CD4-positive, alpha-beta T cell treated with Interleukin-2 at 100 ng/mL for 4 hours (primary cell): ENCODE data around the gene MITF.

Experiments used
- DNase-seq: peaks from one replicate; pipeline ENCODE4 v3.0.0-alpha.2; 2020; ENCODE audit warnings: low spot score

Gene MITF

DNA sequence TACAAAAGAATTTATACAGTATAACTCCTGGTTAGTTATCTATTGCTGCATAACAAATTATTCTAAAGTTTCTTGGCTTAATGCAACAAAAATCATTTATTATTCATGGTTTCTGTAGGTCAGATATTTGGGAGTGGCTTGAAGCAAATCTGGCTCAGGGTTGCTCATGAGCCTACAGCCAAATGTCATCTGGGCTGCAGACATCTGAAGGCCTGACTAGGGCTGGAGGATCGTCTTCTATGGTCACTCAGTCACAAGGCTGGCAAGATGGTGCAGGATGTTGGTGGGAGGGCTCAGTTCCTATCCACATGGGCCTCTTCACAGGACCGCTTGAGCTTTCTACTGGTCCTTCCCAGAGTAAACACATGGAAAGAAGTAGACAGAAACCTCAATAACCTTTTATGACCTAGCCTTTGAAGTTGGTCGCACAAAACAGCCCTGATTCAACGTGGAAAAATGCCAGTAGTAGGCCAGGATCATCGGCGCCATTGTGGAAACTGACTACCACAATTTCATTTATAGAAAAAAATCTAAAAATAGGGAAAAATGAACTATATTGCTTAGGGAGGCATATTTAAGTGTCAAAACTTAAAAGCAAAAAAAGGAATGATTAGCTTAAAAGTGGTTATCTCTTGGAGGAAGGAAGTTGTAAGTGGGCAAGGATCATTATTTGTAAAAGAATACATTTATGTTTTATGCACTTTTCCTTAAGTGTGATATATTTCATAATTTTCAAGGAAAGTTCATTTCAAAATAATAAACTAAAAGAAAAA, 9.9 kb upstream of the MITF start:
- no peak for DNase-seq

DNA sequence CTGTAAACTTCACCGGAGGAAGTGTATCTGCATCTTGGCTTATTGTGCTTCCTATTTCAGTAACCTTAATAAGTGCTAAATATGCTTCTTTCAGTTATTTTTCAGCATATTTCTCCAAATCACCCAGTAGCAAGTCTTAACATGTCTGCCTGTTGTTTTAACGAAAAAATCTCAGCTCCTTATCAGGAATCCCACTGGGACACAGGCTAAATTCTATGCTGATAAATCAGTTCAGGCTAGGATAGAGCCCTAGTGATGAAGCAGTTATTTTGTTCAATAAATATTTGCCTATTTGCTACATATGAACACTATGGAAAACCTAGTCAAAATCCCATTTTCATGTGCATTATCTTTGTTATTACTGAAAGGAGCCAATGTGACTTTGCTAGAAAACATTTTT, 8.2 kb upstream of the MITF start:
- DNase-seq, result no peak

GRCh38 chr3:69735893-69736292, 3.4 kb upstream of the MITF start:
- no peak for DNase-seq

GRCh38 chr3:69737392-69737791, 1.9 kb upstream of the MITF start:
- no peak for DNase-seq

DNA sequence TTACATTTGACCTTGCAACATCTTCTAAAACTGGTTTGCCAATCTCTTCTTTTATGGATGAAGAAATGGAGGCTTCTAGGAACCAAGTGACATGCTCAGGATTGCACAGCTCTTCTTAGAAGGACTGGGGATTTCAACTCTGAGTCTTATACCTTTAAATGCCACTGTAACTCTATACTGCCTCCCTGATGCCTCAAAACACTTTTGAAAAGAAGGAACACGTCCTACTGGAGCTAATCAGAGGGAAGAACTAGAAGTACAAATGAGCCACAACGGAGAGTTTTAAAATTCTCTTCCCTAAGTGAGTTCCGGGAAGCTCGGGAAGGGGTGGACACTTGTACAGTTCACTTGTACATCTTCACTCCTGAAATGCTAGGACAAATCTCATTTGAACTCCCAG, 949 bp upstream of the MITF start:
- no peak for DNase-seq

DNA sequence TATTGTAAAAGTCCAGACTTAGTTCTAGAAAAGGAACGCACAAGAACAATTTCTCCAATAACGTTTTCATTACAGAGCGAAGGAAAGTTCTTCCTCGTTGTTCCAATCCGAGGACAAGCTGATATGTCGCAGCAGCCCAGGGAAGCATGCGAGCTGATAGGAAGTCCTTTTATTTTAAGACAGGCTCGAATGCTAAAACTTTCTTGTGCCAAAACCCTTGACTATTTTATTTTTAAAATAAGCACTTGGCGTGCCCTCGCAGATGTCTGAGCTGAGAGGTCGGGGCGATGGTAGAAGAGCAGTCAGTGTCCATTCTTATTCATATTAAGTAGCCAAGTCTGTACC, 433 bp upstream of the MITF start:
- DNase-seq, result no peak

- DNase-seq, result no peak
Observed at GRCh38 chr3:69740103-69741021, 1.1 kb downstream of the MITF start.

DNA sequence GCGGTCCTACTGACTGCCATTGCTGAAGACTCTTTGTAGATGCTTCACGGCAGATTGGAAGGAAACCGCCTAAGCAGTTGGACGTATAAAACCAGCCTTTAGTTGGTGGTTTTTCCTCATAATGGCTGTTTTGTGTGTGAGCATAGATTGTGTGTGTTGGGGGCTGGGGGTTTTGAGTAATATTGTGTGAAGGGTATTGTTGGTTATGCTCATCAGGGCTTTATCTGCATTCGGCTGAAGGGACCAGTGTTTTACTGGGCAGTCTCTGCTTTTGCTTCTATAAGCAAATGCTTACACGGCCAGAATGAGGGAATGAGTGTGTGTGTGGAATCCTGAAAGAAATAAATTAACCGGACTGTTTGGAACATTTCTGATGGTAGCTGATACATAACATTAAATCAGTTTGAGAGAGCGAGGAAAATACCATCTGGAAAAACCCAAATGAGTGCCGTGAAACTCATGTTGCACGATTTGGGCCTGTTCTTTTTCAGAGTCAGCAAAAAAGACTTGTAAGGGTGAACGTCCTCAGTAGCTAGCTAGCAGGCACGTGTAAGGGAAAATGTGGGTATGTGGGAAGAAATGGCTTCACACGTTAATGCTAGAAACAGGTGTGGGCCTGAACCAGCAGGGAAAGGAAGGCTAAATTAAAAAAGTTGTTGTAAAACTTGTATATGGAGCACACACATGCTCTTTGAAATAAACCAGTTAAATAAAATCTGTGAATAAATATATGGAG, 1.9 kb downstream of the MITF start:
- DNase-seq, result no peak

DNA sequence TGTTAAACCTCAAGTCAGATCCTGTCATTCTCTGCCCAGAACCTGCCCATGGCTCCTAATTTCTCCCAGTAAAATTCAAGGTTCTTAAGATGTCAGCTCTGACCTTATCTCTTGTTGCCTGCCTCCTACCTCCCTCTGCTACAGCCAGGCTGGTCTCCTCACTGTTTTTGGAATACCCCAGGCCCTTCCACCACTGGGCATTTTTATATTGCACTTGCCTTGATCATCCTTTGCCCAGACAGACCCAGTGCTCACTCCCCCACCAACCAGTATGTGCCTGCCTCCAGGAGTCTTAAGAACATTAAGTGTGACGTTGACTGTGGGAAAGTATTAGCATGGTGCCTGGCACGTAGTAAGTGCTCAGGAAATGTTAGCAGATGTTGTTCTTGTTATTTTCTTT, 3.1 kb downstream of the MITF start:
- DNase-seq, result no peak

DNA sequence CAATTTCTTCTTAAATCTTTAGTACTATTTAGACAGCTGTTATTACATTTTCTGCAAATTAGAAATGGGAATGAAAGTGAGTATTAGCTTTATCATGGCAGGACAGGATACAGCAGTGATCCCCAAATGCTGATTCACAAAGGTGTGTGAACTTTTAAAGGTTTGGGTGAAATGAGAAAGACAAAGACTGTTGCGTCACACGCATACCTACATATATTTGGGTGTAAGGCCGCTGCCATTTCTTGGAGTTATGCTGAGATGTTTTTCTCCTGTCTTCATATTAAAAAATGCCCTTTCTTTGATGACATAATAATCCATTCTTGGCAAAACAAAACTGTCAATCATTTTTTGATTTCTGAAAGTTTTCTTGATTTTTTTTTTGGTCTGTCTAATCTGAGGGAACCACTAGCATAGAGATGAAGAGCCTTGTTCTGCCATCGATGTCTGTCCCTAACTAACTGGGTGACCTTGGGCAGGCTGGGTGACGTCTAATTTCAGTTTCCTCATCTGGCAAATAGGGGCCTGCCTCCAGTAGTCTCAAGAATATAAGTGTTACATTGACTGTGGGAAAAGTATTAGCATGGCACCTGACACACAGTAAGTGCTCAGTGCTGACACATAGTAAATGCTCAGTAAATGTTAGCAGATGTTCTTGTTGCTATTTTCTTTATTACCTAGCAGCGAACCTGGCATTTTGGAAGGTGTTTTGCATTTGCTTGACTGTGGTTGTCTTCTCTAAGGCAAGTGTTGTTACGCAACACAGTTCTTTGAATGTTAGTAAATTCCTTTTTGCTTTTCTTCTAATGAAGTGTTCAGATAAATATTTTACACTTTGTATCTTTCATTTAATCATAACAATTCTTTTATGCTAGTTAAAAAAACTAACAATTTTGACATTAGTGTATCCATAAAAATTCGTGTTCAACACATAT, 5.0 kb downstream of the MITF start:
- DNase-seq, result no peak

- no peak for DNase-seq
Observed at GRCh38 chr3:69745505-69745904, 6.2 kb downstream of the MITF start.

DNA sequence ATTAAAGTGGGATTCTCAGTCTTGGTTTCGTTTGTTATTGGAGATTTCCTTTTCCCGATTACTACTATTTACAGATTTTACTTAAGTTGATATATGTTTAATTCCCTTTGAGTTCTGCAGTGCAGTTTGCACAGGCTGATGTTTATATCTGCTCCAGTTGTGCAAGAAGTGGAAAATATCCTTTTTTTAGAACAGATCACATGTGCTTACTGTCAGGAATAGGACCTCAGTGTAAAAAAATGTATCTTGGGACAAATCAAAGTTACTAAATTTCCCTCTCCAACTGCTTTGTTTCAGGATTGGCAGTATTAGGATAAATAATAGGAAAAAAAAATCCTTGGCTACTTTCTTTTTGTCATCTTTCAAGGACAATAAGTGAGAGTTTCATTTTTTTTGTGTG, 6.9 kb downstream of the MITF start:
- DNase-seq, result no peak

DNA sequence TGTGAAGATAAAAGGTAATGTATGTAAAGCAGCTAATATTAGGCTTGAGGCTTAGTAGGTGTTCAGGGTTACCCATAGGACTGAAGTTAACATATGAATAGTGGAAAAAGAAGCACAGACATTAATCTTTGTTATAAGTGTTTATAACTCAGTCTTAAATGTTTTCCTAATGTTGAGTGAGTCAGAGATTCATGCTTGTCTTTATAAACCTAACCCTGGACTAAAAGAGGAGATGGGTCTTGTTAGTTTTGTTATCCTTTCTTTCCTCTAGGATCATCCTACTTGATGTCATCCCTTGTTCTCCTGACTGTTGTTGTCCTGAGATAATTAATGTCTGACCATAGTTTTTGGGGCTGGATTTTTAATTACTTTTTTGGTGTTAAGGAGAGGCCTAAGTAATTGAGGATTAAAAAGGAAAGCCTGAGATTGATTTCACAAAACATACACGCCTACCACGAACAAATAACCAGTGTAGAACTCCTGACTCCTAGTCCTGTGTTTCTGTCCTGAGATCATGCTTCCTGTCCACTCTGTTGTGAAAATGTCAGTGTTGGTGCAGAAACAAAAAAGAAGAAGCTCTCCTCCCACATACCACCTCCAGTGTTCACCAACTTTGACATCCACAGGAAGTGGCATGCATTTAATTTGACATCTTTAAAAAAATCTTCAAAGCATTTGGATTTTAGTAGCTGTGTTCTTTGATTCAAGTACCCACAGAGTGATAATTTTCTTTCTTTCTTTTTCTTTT, 8.4 kb downstream of the MITF start:
- DNase-seq, result no peak

- no peak for DNase-seq
Observed at GRCh38 chr3:69748503-69748902, 9.2 kb downstream of the MITF start.

DNA sequence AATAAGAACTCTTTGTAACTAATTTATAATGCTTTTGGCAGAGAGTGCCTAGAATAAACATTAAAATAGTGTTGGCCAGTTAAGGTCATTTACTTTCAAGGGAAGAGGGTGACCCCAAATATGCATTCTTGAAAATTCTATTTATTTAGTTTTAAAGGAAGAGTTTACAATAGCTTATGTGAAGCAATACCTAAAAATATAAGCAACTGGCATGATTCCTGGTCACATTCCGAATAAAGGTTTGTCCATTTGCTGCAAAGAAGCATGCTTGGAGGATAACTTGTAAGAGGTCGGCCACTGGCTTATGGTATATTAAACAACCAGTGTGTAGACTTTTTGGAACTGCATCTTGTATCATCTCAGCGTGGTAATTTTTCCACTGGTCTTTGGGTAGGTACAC, 10.2 kb downstream of the MITF start:
- DNase-seq, result no peak

DNA sequence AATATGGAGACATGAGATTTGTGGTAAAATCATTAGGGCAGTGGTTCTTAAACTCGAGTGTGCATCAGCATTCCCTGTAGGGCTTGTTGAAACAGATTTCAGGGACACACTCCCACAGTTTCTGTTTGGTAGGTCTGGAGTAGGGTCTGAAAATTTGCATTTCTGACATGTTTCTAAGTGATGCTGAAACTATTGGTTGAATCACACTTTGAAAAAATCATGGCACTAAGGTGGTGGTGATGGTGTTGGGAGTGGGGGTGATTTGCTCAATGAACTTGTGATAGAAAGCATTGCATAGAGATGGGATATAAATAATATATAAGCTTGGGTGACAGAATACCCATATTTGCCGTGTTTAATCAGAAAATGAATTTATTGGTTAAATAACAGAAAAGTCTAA, 11.3 kb downstream of the MITF start:
- no peak for DNase-seq

DNA sequence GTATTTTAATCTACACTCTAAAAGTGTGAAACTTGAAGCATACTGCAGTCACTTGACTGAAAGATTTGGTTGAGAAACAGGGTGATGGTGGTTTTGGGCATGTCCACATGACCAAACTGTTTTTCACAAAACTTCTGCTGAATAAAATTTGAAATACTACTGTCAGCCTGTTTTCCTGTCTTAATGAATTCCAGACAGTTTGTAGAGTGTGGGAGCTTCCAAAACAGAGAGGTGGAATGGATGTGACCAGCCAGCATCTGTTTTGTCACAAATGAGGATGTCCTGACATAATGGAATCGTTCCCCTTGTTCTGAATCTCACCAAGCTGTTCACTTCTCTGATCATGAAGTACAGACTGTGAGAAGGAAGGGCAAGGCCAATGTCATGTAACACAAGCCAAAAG, 11.8 kb downstream of the MITF start:
- no peak for DNase-seq

- no peak for DNase-seq
Observed at GRCh38 chr3:69752241-69752640, 13.0 kb downstream of the MITF start.

DNA sequence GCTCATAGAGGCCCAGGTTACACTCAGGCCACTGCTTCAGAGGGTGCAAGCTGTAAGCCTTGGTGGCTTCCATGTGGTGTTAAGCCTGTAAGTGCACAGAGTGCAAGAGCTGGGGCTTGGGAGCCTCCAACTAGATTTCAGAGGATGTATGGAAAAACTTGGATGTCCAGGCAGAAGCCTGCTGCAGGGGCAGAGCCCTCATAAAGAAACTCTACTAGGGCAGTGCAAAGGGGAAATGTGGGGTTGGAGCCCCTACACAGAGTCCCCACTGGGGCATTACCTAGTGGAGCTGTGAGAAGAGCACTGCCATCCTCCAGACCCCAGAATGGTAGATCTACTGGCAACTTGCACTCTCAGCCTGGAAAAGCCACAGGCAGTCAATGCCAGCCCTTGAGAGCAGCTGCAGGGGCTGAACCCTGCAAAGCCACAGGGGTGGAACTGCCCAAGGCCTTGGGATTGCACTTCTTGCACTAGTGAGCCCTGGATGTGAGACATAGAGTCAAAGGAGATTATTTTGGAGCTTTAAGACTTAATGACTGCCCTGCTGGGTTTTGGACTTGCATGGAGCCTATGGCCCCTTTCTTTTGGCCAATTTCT, 14.0 kb downstream of the MITF start:
- DNase-seq, result no peak

DNA sequence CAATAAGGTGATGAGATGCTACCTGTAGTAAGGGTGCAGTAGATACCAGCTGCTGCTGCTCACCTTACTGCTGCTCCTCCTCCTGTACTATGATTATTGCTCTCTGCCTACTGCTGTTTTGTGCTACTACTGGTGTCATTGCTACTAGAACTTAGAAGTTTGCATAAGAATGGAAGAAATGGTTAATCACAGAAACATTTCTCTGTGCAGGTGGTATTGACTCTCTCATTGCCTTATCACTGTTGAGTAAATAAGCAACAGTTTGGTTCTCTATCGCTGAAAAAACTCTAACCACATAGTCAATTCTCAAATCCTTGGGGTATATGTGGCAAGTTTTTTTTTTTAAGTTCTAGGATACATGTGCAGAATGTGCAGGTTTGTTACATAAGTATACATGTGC, 16.5 kb downstream of the MITF start:
- no peak for DNase-seq
